HepG2 (cell line): ENCODE measurements around the gene CHST4. TPM values are rescaled to one million over a fixed set of nuclear protein-coding genes. Genes with fewer than 3 reads are reported as not detected.

Source experiments
- AHDC1 ChIP-seq: sonication (generic); formaldehyde crosslinking; IDR thresholded peaks from 2 replicates; pipeline ENCODE4 v1.5.1; 2020; ENCODE audit warnings: mild to moderate bottlenecking, missing genetic modification reagents, borderline replicate concordance
- AKNA ChIP-seq: sonication (generic); formaldehyde crosslinking; IDR thresholded peaks from 2 replicates; pipeline ENCODE4 v1.4.0; 2020; ENCODE audit warnings: missing genetic modification reagents, borderline replicate concordance
- ELF3 ChIP-seq: IDR thresholded peaks from 2 replicates; pipeline ENCODE4 v1.6.1; 2016; ENCODE audit warnings: missing genetic modification reagents, missing compliant biosample characterization
- HNF1B ChIP-seq: sonication (generic); formaldehyde crosslinking; IDR thresholded peaks from 2 replicates; pipeline ENCODE4 v1.5.1; 2020; ENCODE audit warnings: mild to moderate bottlenecking, moderate library complexity, missing genetic modification reagents
- IKZF1 ChIP-seq: fragments of 450-650 bp; IDR thresholded peaks from 2 replicates; pipeline ENCODE4 v1.7.1; 2016
- U2AF1 ChIP-seq: fragments of 200-400 bp; formaldehyde crosslinking; optimal IDR thresholded peaks from 2 replicates; pipeline ENCODE3; 2017; ENCODE audit warnings: mild to moderate bottlenecking, low read depth, low read length
- ZMAT5 ChIP-seq: sonication (generic); formaldehyde crosslinking; IDR thresholded peaks from 2 replicates; pipeline ENCODE4 v1.5.0; 2020; ENCODE audit warnings: mild to moderate bottlenecking, low read depth, missing genetic modification reagents, borderline replicate concordance
- ZNF619 ChIP-seq: sonication (generic); formaldehyde crosslinking; IDR thresholded peaks from 2 replicates; pipeline ENCODE4 v1.4.0; 2020; ENCODE audit warnings: mild to moderate bottlenecking, missing genetic modification reagents
- ZSCAN29 ChIP-seq: sonication (generic); formaldehyde crosslinking; conservative IDR thresholded peaks from 2 replicates; pipeline ENCODE4 v1.4.0; 2020; ENCODE audit warnings: mild to moderate bottlenecking, missing genetic modification reagents
- polyA plus RNA-seq, 8 experiments: library from polyadenylated mRNA; depleted of rRNA in 3 of 8; stranded (reverse) in 7 of 8; unstranded in 1 of 8; fragments of >200 nt; fragmentation: Illumina TruSeq in 4 of 8; extraction: Trizol in 4 of 8; gene quantifications; 2 replicates each; pipeline versions ENCODE4 v1.2.1 to v1.2.3, GENCODE V29; 2011 to 2016; ENCODE audit warnings: low read depth in 4 of 8, missing spikeins in 1 of 8, mixed read lengths in 1 of 8; ENCODE audit not compliant: insufficient read depth in 1 of 8
- total RNA-seq, 5 experiments: library from RNA; depleted of rRNA; stranded (reverse); fragments of >200 nt; fragmentation: Illumina TruSeq; extraction: Trizol; gene quantifications; 2 replicates each; pipeline ENCODE4 v1.2.3, GENCODE V29; 2016; ENCODE audit warnings: low read depth in 1 of 5
- TF ChIP-seq, protein P1 (sequence below): sonication (generic); formaldehyde crosslinking; IDR thresholded peaks from 2 replicates; pipeline ENCODE4 v1.9.0; 2022; ENCODE audit warnings: missing genetic modification reagents, mild to moderate bottlenecking, borderline replicate concordance

The CHST4 gene
- total and polyA plus RNA-seq, 2 of the 13 experiments (the other 11 are each of a cell fraction or from before 2014, with no cell fraction given), result not detected

DNA sequence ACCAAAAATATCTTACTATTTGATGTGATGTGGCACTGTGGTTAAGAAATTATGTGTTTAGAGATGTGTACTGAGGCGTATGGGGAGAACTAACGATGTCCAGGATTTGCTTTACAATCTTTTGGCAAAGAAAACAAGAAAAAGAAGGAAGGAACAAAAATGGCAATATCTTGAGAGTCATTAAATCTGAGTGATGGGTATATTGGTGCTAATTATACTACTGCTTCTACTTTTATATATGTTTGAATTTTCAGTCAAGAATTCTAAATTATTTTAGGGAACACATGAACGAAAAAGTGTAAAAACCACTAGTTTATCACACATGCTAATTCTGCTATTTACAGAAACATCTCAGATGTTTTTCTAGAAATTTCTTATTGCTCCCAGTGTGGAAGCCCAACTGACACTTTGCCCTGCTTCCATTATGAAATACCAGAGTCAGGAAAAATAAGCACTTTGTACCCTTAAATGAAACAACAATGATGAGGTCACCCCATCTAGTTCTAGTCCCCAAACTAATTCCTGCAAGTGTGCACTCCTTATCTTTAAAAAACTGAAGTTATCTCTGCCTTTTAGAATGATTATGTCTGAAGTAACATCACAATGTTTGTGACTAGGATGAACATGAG is 31.8 kb downstream of the CHST4 start (continued):
- TF ChIP-seq ELF3 (CRISPR knock-in tag), result no peak
- TF ChIP-seq HNF1B (CRISPR knock-in tag), result no peak
- peak; percentile 54; the same call in 1 of the 2 replicates for TF ChIP-seq AHDC1 (CRISPR knock-in tag)
- TF ChIP-seq, protein P1, sequence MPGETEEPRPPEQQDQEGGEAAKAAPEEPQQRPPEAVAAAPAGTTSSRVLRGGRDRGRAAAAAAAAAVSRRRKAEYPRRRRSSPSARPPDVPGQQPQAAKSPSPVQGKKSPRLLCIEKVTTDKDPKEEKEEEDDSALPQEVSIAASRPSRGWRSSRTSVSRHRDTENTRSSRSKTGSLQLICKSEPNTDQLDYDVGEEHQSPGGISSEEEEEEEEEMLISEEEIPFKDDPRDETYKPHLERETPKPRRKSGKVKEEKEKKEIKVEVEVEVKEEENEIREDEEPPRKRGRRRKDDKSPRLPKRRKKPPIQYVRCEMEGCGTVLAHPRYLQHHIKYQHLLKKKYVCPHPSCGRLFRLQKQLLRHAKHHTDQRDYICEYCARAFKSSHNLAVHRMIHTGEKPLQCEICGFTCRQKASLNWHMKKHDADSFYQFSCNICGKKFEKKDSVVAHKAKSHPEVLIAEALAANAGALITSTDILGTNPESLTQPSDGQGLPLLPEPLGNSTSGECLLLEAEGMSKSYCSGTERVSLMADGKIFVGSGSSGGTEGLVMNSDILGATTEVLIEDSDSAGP (CRISPR knock-in tag), result no peak
- no peak for TF ChIP-seq AKNA (CRISPR knock-in tag)
- TF ChIP-seq IKZF1, result no peak
- no peak for TF ChIP-seq ZMAT5 (CRISPR knock-in tag)
- TF ChIP-seq ZNF619, result no peak
- TF ChIP-seq U2AF1, result no peak
- no peak for TF ChIP-seq ZSCAN29 (CRISPR knock-in tag)
